Measurements from ENCODE around the gene EP400. TPM values are rescaled to one million over a fixed set of nuclear protein-coding genes. Genes with fewer than 3 reads are reported as not detected.

EP400 gene
- total RNA-seq, 1 donor from 2014 or later, result 51.3 TPM

DNA sequence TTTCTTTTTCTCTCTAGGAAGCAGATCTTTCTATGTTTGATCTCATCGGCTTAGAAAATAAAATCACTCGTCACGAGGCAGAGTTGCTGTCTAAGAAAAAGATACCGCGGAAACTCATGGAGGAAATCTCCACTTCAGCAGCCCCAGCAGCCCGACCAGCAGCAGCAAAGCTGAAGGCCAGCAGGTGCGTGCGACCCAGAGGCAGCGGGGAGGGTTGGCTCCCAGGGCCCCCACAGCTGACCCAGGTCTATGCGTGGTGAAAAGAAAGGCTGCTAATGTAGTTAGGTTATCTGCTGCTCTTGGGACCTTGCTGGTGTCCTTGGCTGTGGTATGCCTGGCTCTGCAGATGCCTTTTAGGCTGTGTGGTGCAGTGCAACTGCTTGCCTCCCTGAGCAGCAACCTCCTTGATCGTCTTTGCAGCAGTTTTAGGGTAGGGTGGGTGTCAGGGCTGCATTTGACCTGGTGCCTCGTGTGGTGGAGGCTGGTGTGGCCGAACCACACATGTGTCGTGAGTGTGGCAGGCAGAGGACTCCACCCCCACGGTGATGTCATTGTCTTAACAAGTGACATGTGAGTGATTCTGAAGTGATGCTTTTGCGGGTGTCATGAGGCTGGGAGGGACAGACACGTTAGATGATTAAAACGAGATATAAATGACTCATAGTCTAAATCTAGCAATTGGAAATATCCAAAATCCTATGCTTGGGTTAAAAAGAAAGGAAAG is 68.6 kb downstream of the EP400 start:
- DNase-seq (ENCODE audit: extremely low spot score, unreplicated experiment), result no peak
- Mint-ChIP-seq H3K4me1 (ENCODE audit: unreplicated experiment) (no peaks in the 10 kb centered on the region), H3K9me3 (ENCODE audit: unreplicated experiment) (no peaks in the 10 kb centered on the region), H3K27ac (ENCODE audit: unreplicated experiment) (no peak overlapping the region), H3K36me3 (ENCODE audit: unreplicated experiment) (peaks cover 54% of the 10 kb centered on the region), H3K27me3 (ENCODE audit: unreplicated experiment) (no peaks in the 10 kb centered on the region), H3K4me3 (ENCODE audit: unreplicated experiment) (no peak overlapping the region)
- TF ChIP-seq, protein P1, sequence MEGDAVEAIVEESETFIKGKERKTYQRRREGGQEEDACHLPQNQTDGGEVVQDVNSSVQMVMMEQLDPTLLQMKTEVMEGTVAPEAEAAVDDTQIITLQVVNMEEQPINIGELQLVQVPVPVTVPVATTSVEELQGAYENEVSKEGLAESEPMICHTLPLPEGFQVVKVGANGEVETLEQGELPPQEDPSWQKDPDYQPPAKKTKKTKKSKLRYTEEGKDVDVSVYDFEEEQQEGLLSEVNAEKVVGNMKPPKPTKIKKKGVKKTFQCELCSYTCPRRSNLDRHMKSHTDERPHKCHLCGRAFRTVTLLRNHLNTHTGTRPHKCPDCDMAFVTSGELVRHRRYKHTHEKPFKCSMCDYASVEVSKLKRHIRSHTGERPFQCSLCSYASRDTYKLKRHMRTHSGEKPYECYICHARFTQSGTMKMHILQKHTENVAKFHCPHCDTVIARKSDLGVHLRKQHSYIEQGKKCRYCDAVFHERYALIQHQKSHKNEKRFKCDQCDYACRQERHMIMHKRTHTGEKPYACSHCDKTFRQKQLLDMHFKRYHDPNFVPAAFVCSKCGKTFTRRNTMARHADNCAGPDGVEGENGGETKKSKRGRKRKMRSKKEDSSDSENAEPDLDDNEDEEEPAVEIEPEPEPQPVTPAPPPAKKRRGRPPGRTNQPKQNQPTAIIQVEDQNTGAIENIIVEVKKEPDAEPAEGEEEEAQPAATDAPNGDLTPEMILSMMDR (IDR thresholded peaks at IDR 0.05), result no peak

DNA sequence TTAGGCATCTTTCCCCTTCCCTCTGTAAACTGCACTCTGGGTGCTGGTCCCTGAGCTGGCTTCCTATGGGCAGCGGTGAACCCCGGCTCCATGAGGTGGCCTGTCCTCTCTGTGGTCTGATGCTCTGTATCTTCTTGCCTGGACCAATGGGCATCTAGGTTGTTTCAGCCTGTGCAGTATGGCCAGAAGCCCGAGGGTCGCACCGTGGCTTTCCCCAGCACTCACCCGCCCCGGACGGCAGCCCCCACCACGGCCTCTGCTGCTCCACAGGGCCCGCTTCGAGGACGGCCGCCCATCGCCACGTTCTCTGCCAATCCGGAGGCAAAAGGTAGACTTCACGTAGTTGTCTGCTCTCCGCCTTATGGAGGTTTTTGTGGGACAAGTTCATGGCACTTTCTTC is 70.1 kb downstream of the EP400 start:
- H3K4me1 Mint-ChIP-seq (ENCODE audit: unreplicated experiment), result no peaks in the 10 kb centered on the region
- no peaks in the 10 kb centered on the region for H3K27me3 Mint-ChIP-seq (ENCODE audit: unreplicated experiment)
- no peak overlapping the region for H3K27ac Mint-ChIP-seq (ENCODE audit: unreplicated experiment)
- H3K36me3 Mint-ChIP-seq (ENCODE audit: unreplicated experiment), result peaks cover 58% of the 10 kb centered on the region
- no peak overlapping the region for H3K4me3 Mint-ChIP-seq (ENCODE audit: unreplicated experiment)
- H3K9me3 Mint-ChIP-seq (ENCODE audit: unreplicated experiment), result no peaks in the 10 kb centered on the region
- no peak for DNase-seq (ENCODE audit: extremely low spot score, unreplicated experiment)
- TF ChIP-seq, protein P1 (IDR thresholded peaks at IDR 0.05), result no peak

DNA sequence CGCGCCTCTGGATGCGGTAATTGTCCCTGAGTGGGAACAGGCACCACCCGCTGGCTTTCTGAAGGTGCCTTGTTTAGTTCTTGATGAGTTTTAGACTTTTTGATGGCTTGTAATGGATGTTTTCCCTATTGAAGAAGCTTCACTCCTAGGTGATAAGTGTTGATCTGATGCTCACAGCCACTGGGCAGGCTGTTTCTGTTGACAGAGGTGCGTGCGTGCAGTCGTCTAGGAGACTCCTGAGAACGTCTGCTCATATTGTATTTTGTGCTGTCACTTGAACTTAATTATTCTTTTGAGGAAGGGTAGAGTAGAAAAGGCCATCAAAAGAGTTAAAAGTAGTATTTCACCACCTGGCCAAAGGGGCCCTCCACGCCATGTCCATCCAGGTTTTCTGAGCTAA is 70.5 kb downstream of the EP400 start:
- no peak overlapping the region for H3K27ac Mint-ChIP-seq (ENCODE audit: unreplicated experiment)
- no peak overlapping the region for H3K4me3 Mint-ChIP-seq (ENCODE audit: unreplicated experiment)
- TF ChIP-seq, protein P1 (IDR thresholded peaks at IDR 0.05), result no peak
- H3K9me3 Mint-ChIP-seq (ENCODE audit: unreplicated experiment), result no peaks in the 10 kb centered on the region
- H3K36me3 Mint-ChIP-seq (ENCODE audit: unreplicated experiment), result peaks cover 57% of the 10 kb centered on the region
- H3K4me1 Mint-ChIP-seq (ENCODE audit: unreplicated experiment), result no peaks in the 10 kb centered on the region
- no peak for DNase-seq (ENCODE audit: extremely low spot score, unreplicated experiment)
- H3K27me3 Mint-ChIP-seq (ENCODE audit: unreplicated experiment), result no peaks in the 10 kb centered on the region

DNA sequence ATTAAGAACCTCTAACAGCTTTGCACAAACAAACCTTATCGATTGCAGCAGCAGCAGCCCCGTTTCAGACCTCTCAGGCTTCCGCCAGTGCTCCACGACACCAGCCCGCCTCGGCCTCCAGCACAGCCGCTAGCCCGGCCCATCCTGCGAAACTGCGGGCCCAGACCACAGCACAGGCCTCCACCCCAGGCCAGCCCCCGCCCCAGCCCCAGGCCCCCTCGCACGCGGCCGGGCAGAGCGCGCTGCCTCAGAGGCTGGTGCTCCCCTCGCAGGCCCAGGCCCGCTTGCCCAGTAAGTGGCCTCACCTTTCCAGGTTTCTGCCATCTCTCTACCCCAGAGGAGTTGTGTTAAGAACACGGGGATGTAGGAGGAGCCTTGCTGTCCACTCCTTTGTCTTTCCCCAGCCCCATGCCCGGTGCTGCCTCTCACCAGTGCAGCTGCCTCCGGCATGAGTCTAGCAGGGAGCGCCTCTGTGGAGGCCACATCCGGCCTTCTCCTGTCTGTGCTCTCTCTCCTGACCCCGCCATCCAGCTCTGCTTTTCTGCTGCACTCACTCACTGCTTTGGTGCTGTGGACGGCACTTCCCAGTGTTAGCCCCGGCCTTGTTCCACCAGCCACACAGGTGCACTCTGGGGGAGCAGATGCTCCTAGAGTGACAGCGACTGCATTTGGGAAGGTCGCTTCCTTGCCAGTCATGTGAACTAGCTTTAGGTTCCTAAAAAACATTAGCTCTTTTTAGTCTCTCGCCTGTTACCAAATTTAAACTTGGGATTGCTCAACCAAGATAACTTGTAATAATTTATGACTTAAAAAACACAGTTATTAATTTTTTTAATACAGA is 71.5 kb downstream of the EP400 start:
- peaks cover 53% of the 10 kb centered on the region for H3K36me3 Mint-ChIP-seq (ENCODE audit: unreplicated experiment)
- no peaks in the 10 kb centered on the region for H3K9me3 Mint-ChIP-seq (ENCODE audit: unreplicated experiment)
- DNase-seq (ENCODE audit: extremely low spot score, unreplicated experiment), result no peak
- no peaks in the 10 kb centered on the region for H3K4me1 Mint-ChIP-seq (ENCODE audit: unreplicated experiment)
- TF ChIP-seq, protein P1 (IDR thresholded peaks at IDR 0.05), result no peak
- no peak overlapping the region for H3K4me3 Mint-ChIP-seq (ENCODE audit: unreplicated experiment)
- H3K27me3 Mint-ChIP-seq (ENCODE audit: unreplicated experiment), result no peaks in the 10 kb centered on the region
- H3K27ac Mint-ChIP-seq (ENCODE audit: unreplicated experiment), result no peak overlapping the region

DNA sequence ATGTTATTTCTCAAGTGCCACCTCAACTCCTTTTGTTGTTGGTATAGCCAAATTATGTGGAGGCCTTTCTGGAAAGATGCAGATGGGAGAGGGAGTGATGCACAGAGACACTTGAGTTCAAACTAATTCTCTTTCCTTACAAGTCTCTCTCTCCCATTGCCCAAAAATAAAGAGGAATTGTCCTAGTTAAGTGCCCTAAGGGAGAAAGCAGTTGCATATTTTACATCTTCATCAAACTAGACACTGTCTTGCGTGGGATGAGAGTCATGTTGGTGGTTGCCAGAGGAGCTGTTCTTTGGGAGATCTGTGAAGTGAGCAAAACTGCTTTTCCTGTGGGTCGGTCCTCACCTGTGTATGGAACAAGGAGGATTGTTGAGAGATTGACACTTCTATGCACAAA is 72.2 kb downstream of the EP400 start:
- H3K4me3 Mint-ChIP-seq (ENCODE audit: unreplicated experiment), result no peak overlapping the region
- no peaks in the 10 kb centered on the region for H3K9me3 Mint-ChIP-seq (ENCODE audit: unreplicated experiment)
- no peak for DNase-seq (ENCODE audit: extremely low spot score, unreplicated experiment)
- no peaks in the 10 kb centered on the region for H3K27me3 Mint-ChIP-seq (ENCODE audit: unreplicated experiment)
- H3K27ac Mint-ChIP-seq (ENCODE audit: unreplicated experiment), result no peak overlapping the region
- H3K36me3 Mint-ChIP-seq (ENCODE audit: unreplicated experiment), result peaks cover 53% of the 10 kb centered on the region
- TF ChIP-seq, protein P1 (IDR thresholded peaks at IDR 0.05), result no peak
- H3K4me1 Mint-ChIP-seq (ENCODE audit: unreplicated experiment), result no peaks in the 10 kb centered on the region

Measured in osteocyte (in vitro differentiated cells).